Omental fat pad (tissue), 4 donors: Measurements from ENCODE around the gene TBC1D9. TPM values are rescaled to one million over a fixed set of nuclear protein-coding genes. Genes with fewer than 3 reads are reported as not detected.
A peak's percentile ranks its signal among the peaks of the same experiment; 100 is the strongest.

Experiments used
- ATAC-seq: fragments of 150-250 bp; one replicate; pipeline ENCODE4 v1.9.1; 2016; ENCODE audit warnings: mild to moderate bottlenecking, moderate library complexity; ENCODE audit not compliant: low FRiP score
- DNase-seq: peaks from one replicate; pipeline ENCODE4 v3.0.0-alpha.2; 2019; ENCODE audit warnings: low spot score
- total RNA-seq, 4 donors: library from RNA; depleted of rRNA; stranded (reverse); fragments of >200 nt; gene quantifications; one replicate each; pipeline ENCODE4 v1.1.0, GENCODE V29; 2016
- TF ChIP-seq, protein P1 (sequence below), 3 donors: fragments of 450-650 bp; IDR thresholded peaks; one replicate each; pipeline ENCODE4 v1.5.1; 2016 to 2017; ENCODE audit warnings: antibody characterized with exemption in 3 of 3, mild to moderate bottlenecking in 3 of 3, moderate library complexity in 2 of 3

Gene TBC1D9
- total RNA-seq, 4 donors from 2014 or later = 29.6 to 60.3 (median 48.3) TPM

DNA sequence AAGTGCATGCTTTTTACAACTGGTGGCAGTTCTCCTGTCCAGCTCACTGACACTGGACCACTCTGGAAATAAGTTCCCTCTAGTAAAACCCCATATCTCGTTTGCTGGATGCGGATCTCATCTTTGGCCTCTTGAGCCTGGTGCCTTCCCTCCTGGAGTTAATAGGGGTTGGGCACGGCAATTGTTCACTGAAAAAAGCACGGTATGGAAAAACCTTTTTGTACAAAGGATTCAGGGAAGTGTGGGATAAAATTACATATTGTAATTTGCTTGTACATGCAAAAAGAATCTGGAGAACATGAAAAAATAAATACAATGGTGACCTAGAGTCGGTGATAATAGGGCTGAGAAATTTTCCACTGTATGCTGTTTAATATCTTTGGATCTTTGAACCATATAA, 30.6 kb downstream of the TBC1D9 start:
- DNase-seq = no peak

DNA sequence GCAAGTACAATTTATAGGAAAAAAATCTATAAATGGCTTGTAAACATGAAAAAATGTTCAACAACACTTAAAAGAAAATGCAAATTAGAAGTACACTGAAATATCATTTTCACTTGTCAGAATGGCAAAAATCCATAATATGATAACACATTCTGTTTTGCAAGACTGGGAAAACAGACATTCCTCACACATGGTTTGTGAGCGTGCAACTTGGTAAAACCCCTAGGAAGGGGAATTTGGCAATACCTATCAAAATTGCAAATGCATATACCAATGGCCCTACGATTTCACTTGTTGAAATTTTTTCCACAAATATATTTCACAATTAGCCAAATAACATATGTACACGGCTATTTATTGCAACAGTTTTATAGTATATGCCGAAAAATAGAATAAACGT, 31.4 kb downstream of the TBC1D9 start:
- DNase-seq (no peak), ATAC-seq (peak; percentile 37)
- TF ChIP-seq, protein P1, sequence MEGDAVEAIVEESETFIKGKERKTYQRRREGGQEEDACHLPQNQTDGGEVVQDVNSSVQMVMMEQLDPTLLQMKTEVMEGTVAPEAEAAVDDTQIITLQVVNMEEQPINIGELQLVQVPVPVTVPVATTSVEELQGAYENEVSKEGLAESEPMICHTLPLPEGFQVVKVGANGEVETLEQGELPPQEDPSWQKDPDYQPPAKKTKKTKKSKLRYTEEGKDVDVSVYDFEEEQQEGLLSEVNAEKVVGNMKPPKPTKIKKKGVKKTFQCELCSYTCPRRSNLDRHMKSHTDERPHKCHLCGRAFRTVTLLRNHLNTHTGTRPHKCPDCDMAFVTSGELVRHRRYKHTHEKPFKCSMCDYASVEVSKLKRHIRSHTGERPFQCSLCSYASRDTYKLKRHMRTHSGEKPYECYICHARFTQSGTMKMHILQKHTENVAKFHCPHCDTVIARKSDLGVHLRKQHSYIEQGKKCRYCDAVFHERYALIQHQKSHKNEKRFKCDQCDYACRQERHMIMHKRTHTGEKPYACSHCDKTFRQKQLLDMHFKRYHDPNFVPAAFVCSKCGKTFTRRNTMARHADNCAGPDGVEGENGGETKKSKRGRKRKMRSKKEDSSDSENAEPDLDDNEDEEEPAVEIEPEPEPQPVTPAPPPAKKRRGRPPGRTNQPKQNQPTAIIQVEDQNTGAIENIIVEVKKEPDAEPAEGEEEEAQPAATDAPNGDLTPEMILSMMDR (IDR thresholded peaks at IDR 0.05) = no peak

More for the DNA sequence above, 30.6 kb downstream of the TBC1D9 start:
- ATAC-seq = no peak
- TF ChIP-seq, protein P1 (IDR thresholded peaks at IDR 0.05) = no peak

DNA sequence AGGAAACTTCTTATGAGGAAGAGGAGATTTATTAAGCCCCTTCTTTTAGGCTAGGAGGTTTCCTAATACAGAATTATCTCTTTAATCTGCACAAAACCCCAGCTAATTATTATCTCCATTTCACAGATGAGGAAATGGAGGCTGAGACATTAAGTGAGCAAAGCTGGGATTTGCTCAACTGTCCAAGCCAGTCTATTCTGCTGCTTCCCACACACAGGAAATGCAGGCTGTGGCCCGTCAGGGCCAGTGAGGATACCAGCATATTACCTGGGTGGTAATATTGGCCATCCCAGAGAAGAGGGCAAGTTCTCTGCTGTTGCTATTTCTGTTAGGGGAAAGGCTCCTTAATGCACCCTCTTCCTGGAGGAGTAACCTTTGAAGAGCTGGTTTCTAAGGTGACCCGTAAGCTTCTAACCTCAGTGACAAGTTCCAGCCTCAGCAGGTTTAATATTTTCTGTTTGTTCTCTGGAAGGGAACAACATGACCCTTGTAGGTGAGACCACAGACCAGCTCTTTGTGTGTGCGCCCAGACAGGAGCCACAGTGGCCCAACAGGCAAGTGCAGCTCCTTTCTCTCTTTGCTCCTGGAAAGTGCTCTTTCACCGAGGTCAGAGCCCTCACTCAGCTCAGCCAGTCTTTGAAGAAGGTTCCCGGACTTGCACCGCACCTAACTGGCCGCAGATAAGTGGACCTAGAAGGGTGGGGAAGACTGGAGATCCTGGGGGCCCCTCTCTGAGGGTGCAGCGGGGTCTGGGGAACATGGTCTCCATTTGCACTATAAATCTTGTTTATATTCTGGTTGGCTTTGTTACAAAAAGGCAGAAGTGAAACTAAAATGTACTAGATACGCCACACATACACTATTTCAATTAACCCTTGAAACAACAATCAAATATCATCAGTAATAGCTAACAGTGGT, 35.5 kb downstream of the TBC1D9 start:
- no peak for ATAC-seq
- TF ChIP-seq, protein P1 (IDR thresholded peaks at IDR 0.05) = no peak

DNA sequence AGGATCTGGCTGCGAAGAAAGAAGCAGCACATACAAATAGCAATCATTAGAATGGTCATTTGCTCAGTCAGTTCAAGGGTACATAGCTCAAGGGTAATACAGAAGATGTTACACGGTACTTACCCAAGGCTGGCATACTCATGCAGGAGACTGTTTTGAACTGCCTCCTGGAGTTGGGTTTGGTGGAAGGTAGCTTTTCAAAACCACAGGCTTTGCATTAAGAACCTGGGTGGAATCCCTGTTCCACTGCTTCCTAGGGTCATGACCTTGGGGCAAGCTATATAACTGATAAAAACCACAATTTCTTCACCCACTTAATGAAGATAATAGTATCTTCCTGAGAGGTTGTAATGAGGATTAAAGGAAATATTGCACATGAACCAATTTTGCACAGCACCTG, 36.5 kb downstream of the TBC1D9 start:
- ATAC-seq = no peak
- TF ChIP-seq, protein P1 (IDR thresholded peaks at IDR 0.05) = no peak
- DNase-seq = no peak

More for the DNA sequence above, 35.5 kb downstream of the TBC1D9 start:
- DNase-seq = no peak

DNA sequence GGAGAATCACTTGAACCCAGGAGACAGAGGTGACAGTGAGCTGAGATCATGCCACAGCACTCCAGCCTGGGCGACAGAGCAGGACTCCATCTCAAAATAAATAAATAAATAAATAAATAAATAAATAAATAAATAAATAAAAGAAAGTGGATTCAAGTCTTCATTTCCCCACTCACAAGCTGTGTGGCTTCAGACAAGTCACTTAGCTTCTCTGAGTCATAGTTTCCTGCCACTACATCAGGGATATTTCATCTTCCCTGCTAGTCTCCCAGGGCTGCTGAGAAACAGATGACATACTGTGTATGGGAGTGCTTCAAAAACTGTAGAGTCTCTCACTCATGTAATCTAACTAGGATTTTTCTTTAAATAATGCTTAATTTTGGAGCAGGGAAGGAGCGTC, 37.2 kb downstream of the TBC1D9 start:
- ATAC-seq (no peak), DNase-seq (no peak)
- TF ChIP-seq, protein P1 (IDR thresholded peaks at IDR 0.05) = no peak

DNA sequence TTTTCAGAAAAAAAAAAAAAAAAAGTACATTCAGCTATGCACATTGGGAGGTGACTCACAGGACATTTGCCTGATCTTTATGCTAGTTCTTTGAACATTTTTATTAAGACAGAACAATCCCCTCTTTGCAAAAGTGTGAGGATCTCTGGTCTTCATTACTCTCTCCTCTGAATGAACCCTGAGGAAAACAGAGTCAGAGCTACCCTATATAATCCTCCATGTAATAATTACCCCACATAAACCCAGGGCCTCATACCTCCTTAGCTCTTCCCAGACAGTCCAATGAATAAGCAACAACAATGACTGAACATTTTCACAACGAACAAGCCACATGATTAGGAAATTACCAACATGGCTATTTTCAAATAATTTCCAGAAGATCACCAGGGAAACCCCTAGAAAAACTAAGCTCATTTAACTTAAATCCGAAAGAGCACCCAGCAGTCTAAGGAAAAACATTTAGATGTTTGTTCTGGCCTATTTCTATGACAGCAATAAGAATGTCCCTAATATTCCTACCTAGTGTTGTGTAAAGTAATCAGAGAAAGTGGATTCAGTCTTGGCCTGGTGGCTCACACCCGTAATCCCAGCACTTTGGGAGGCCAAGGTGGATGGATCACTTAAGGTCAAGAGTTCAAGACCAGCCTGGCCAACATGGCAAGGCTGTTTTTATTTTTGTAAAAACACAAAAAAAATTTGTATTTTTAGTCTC, 37.8 kb downstream of the TBC1D9 start:
- ATAC-seq = peak; percentile 67
- TF ChIP-seq, protein P1 (IDR thresholded peaks at IDR 0.05) = no peak
- DNase-seq = no peak
